GM12878 (cell line): ENCODE results near the gene TBXAS1. TPM values are rescaled to one million over a fixed set of nuclear protein-coding genes. Genes with fewer than 3 reads are reported as not detected.

ENCODE experiments used
- ATAC-seq: fragments of 200-7000 bp; cut with Tn5 transposase; 3 replicates; pipeline ENCODE4 v1.9.1; 2020; ENCODE audit warnings: mild to moderate bottlenecking, moderate library complexity
- BruUV-seq: library from RNA; stranded (reverse); fragments of 400-500 nt; replicated peaks from 2 replicates; lab custom pipeline; 2021; lab: Mats Ljungman, UMichigan
- CTCF ChIA-PET: fragments of 300-600 bp; sonication (Branson Sonifier 250); formaldehyde crosslinking; extraction: SDS; loops from one replicate; lab custom pipeline; 2021; ENCODE audit warnings: inconsistent platforms; lab: Yijun Ruan, JAX
- POLR2A ChIA-PET: fragments of 350-600 bp; formaldehyde crosslinking; extraction: SDS; loops from one replicate; lab custom pipeline; 2021; ENCODE audit warnings: inconsistent platforms; lab: Charles Lee
- RAD21 ChIA-PET: fragments of 300-600 bp; sonication (Branson Sonifier 250); formaldehyde crosslinking; loops from one replicate; lab custom pipeline; 2023; ENCODE audit warnings: antibody characterized with exemption; ENCODE audit not compliant: unreplicated experiment; lab: Charles Lee
- SMC1A ChIA-PET: fragments of 300-600 bp; sonication (Branson Sonifier 250); formaldehyde crosslinking; loops from one replicate; lab custom pipeline; 2023; ENCODE audit not compliant: unreplicated experiment, uncharacterized antibody; lab: Charles Lee
- DNase-seq: peaks from one replicate; pipeline ENCODE4 v3.0.0-alpha.2; 2011; ENCODE audit warnings: low read depth, low spot score
- FAIRE-seq: peaks from 3 replicates; lab custom pipeline; 2011; peaks lifted over from hg19 to GRCh38; lab: Jason Lieb, UNC
- H2AFZ ChIP-seq: 2 replicates; pipeline ENCODE4 v1.6.0; 2011; ENCODE audit warnings: low read depth, low read length, control low read depth; ENCODE audit not compliant: control insufficient read depth
- H3K27ac ChIP-seq: 2 replicates; pipeline ENCODE4 v1.5.1; 2011; ENCODE audit warnings: control low read depth; ENCODE audit not compliant: control insufficient read depth, insufficient read depth
- H3K27me3 ChIP-seq, 2 experiments: replicated peaks in 1 of 2; 2 replicates each; pipeline versions ENCODE4 v1.6.0 to v1.6.1; 2011; ENCODE audit warnings: low read length in 1 of 2; ENCODE audit not compliant: control insufficient read depth in 2 of 2, insufficient read depth in 2 of 2
- H3K36me3 ChIP-seq, 2 experiments: 2 replicates each; pipeline ENCODE4 v1.5.1; 2011; ENCODE audit warnings: low read length in 1 of 2; ENCODE audit not compliant: control insufficient read depth in 2 of 2, insufficient read depth in 2 of 2
- H3K4me1 ChIP-seq: 2 replicates; pipeline ENCODE4 v1.6.1; 2011; ENCODE audit warnings: mild to moderate bottlenecking, low read length, moderate library complexity, mixed read lengths; ENCODE audit not compliant: control insufficient read depth, insufficient read depth
- H3K4me2 ChIP-seq: 2 replicates; pipeline ENCODE4 v1.6.0; 2011; ENCODE audit warnings: control low read depth; ENCODE audit not compliant: control insufficient read depth, insufficient read depth
- H3K4me3 ChIP-seq: fragments of 200-600 bp; sonication (generic); 2 replicates; pipeline ENCODE4 v1.5.1; 2016
- H3K79me2 ChIP-seq: 2 replicates; pipeline ENCODE4 v1.6.0; 2011; ENCODE audit warnings: low read length; ENCODE audit not compliant: control insufficient read depth, insufficient read depth
- H3K9ac ChIP-seq: 2 replicates; pipeline ENCODE4 v1.8.0; 2011; ENCODE audit warnings: low read length, control low read depth, mixed read lengths; ENCODE audit not compliant: control insufficient read depth, insufficient read depth
- H3K9me3 ChIP-seq: replicated peaks from 3 replicates; pipeline ENCODE4 v1.5.1; 2011; ENCODE audit warnings: mild to moderate bottlenecking, low read length; ENCODE audit not compliant: control insufficient read depth, insufficient read depth
- H4K20me1 ChIP-seq: 2 replicates; pipeline ENCODE4 v1.6.0; 2011; ENCODE audit not compliant: control insufficient read depth, insufficient read depth
- CHD1 ChIP-seq: IDR thresholded peaks from 2 replicates; pipeline ENCODE4 v1.6.1; 2012; ENCODE audit warnings: low read depth, low read length, improper control_type of control experiment
- HDAC6 ChIP-seq: fragments of 200-600 bp; sonication (generic); IDR thresholded peaks from one replicate; pipeline ENCODE4 v1.8.0; 2017; ENCODE audit warnings: antibody characterized with exemption; ENCODE audit not compliant: unreplicated experiment
- IKZF1 ChIP-seq: fragments of 450-650 bp; conservative IDR thresholded peaks from 2 replicates; pipeline ENCODE4 v1.6.1; 2017; ENCODE audit warnings: antibody characterized with exemption, mild to moderate bottlenecking
- KLF5 ChIP-seq: fragments of 450-650 bp; IDR thresholded peaks from 2 replicates; pipeline ENCODE4 v1.6.1; 2014; ENCODE audit warnings: mild to moderate bottlenecking; ENCODE audit not compliant: partially characterized antibody
- NBN ChIP-seq: fragments of 450-650 bp; IDR thresholded peaks from 2 replicates; pipeline ENCODE4 v1.6.1; 2016
- NFYB ChIP-seq: IDR thresholded peaks from 2 replicates; pipeline ENCODE4 v1.6.1; 2011; ENCODE audit warnings: low read depth, mild to moderate bottlenecking, low read length, improper control_type of control experiment, moderate library complexity; ENCODE audit not compliant: insufficient read depth
- RAD51 ChIP-seq: fragments of 450-650 bp; IDR thresholded peaks from 2 replicates; pipeline ENCODE4 v1.6.1; 2016; ENCODE audit warnings: moderate library complexity, mild to moderate bottlenecking, inconsistent platforms
- SIN3A ChIP-seq: IDR thresholded peaks from 2 replicates; pipeline ENCODE4 v1.6.1; 2012; ENCODE audit warnings: low read depth, low read length, improper control_type of control experiment
- SPI1 ChIP-seq: IDR thresholded peaks from 2 replicates; pipeline ENCODE4 v1.6.1; 2011; ENCODE audit warnings: low read depth, mild to moderate bottlenecking, low read length, moderate library complexity, borderline replicate concordance; ENCODE audit not compliant: insufficient read depth
- SRF ChIP-seq, 2 experiments: IDR thresholded peaks; 2 replicates each; pipeline ENCODE4 v1.6.1; 2011; ENCODE audit warnings: low read depth in 2 of 2, low read length in 2 of 2, mild to moderate bottlenecking in 1 of 2, moderate library complexity in 1 of 2
- SUZ12 ChIP-seq: fragments of 200-600 bp; sonication (generic); IDR thresholded peaks from one replicate; pipeline ENCODE4 v1.6.1; 2018; ENCODE audit warnings: antibody characterized with exemption, mild to moderate bottlenecking; ENCODE audit not compliant: unreplicated experiment
- WGBS: methylation state at CpG from one replicate; pipeline ENCODE4 v1.1.6; 2016; ENCODE audit warnings: low lambda C conversion rate; ENCODE audit not compliant: insufficient replicate concordance, insufficient coverage; ENCODE audit errors: missing lambda C conversion rate; 5-methylcytosine and 5-hydroxymethylcytosine counted together
- in situ Hi-C: fragments of 300-500 bp; cut with MboI; formaldehyde crosslinking; loops from 9 replicates; pipeline ENCODE4 v1.14.3; 2018; ENCODE audit warnings: mixed read lengths
- intact Hi-C: fragments of 100-400 bp; cut with micrococcal nuclease; formaldehyde crosslinking; loops from one replicate; pipeline ENCODE4 v1.14.2; 2022; ENCODE audit not compliant: unreplicated experiment
- polyA plus RNA-seq, 11 experiments: library from polyadenylated mRNA; depleted of rRNA in 4 of 11; unstranded in 6 of 11; stranded (reverse) in 5 of 11; fragments of >200 nt; fragmentation: Nextera tagmentation in 4 of 11; fragmentation: Illumina TruSeq in 1 of 11; extraction: Ambion mirVana in 4 of 11; extraction: Trizol in 1 of 11; gene quantifications; 1 replicate in 1 of 11; 2 replicates in 10 of 11; pipeline versions ENCODE4 v1.2.1 to v1.2.3, GENCODE V29; 2011 to 2016; ENCODE audit warnings: inconsistent platforms in 2 of 11, missing spikeins in 2 of 11, low read depth in 1 of 11
- total RNA-seq, 4 experiments: library from RNA; depleted of rRNA in 3 of 4; stranded (reverse); fragments of >200 nt in 3 of 4; fragmentation: Illumina TruSeq in 1 of 4; extraction: Trizol in 1 of 4; gene quantifications; 2 replicates each; pipeline versions ENCODE4 v1.2.1 to v1.2.3, GENCODE V29; 2013 to 2021
- TF ChIP-seq, protein P1 (sequence below): fragments of 450-650 bp; formaldehyde crosslinking; IDR thresholded peaks from 2 replicates; pipeline ENCODE4 v1.4.0; 2022; ENCODE audit warnings: mild to moderate bottlenecking, moderate library complexity

Gene TBXAS1
- total and polyA plus RNA-seq, 10 of the 15 experiments (the other 5 are each of a cell fraction or from before 2014, with no cell fraction given) = 1.5 to 32.7 (median 16.3) TPM

DNA sequence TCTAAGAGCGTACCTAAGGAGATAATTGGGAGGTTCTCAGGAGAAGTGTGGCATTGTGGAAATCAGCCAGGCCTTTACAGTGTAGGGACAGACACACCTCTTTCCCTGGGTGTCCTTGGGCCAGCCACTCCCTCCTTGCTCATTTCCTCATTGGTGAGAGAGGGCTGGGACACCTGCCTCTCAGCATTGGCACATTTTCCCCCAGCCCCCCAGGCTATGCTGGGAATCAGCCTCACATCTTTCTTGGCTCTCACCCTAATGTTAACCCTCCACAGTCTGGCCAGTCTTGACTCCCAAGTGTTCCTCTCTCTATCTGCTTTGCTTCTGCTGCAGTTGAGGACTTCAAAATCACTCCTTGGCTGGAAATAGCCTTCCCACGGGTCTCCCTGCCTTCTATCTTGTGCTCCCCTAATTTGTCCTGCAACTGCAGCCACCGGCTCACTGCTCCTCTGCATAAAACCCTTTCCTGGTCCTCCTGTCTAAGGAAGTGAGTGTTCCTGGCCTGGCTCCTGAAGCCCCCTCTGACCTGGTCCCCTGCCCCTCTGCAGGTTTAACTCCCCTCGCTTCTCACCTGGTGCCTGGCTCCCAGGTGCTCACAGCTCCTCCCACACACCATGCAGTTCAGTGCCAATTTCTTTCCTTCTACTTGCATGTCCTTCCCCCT, 15.8 kb downstream of the TBXAS1 start:
- Histone ChIP-seq H3K9me3 (peaks cover 3% of the 10 kb centered on the region; the same call in 1 of the 3 replicates), H3K4me2 (no peak overlapping the region), H4K20me1 (no peaks in the 10 kb centered on the region), H2AFZ (no peak overlapping the region), H3K79me2 (no peaks in the 10 kb centered on the region; the same call in 1 of the 2 replicates), H3K27ac (no peak overlapping the region), H3K27me3 (no peaks in the 10 kb centered on the region), H3K4me1 (peaks cover 9% of the 10 kb centered on the region), H3K4me3 (no peak overlapping the region), H3K36me3 (no peaks in the 10 kb centered on the region), H3K9ac (no peak overlapping the region)
- ATAC-seq (no peak), FAIRE-seq (no peak), DNase-seq (no peak)
- intact Hi-C loops = no loop called here
- CTCF ChIA-PET = interaction anchor here (1.5 kb wide), 1 partner anchor 10 kb away, joined by 3 read pairs; no protein-coding TSS in a partner anchor
- BruUV-seq = no TSS peak
- in situ Hi-C loops = no loop called here
- POLR2A ChIA-PET = no interaction called here
- WGBS = 85% methylated on average over 4 of the region's 4 CpGs
- SMC1A ChIA-PET = interaction anchor here (0.6 to 1.9 kb wide), 2 partner anchors 14 to 131 kb away, joined by 3 to 6 read pairs; no protein-coding TSS in a partner anchor
- TF ChIP-seq NBN (no peak), KLF5 (no peak), SIN3A (no peak), SRF (IDR thresholded peaks at IDR 0.05; ENCODE audit: low read depth in 2 of 2, low read length in 2 of 2) (no peak)
- RAD21 ChIA-PET = no interaction called here

DNA sequence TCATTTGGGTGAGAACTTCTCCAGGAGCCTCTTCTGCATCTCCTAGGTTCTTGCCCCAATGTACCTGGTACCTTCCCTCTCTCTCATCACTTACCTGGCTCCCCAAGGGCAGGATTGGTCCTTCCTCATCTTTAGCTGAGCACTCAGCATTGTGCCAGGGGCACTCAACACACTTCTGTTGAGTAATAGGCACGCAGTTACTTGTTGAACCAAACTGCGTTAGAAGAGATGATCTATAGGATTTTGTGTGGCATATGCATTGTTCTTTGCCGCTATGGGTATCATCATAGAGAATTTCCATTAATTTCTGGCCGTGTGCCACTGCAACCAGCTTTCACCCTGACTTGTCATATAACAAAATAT, 16.4 kb downstream of the TBXAS1 start:
- SMC1A ChIA-PET = interaction anchor here (0.6 kb wide), 1 partner anchor 131 kb away, joined by 3 read pairs; no protein-coding TSS in a partner anchor
- WGBS = 79% methylated on average over 4 of the region's 4 CpGs
- H3K36me3 ChIP-seq = no peaks in the 10 kb centered on the region
- no peaks in the 10 kb centered on the region for H3K27me3 ChIP-seq
- CTCF ChIA-PET = interaction anchor here (0.7 kb wide), 1 partner anchor 161 kb away, joined by 3 read pairs; no protein-coding TSS in a partner anchor
- no peak overlapping the region for H3K4me2 ChIP-seq
- no peak for FAIRE-seq
- no peaks in the 10 kb centered on the region; the same call in 1 of the 2 replicates for H3K79me2 ChIP-seq
- RAD21 ChIA-PET = no interaction called here
- intact Hi-C loops = no loop called here
- H3K4me1 ChIP-seq = peaks cover 9% of the 10 kb centered on the region
- no peak for ATAC-seq
- no peak for DNase-seq
- no TSS peak for BruUV-seq
- no peak for TF ChIP-seq SPI1
- no peak for TF ChIP-seq IKZF1
- TF ChIP-seq NFYB = no peak
- no peak for TF ChIP-seq CHD1
- TF ChIP-seq, protein P1, sequence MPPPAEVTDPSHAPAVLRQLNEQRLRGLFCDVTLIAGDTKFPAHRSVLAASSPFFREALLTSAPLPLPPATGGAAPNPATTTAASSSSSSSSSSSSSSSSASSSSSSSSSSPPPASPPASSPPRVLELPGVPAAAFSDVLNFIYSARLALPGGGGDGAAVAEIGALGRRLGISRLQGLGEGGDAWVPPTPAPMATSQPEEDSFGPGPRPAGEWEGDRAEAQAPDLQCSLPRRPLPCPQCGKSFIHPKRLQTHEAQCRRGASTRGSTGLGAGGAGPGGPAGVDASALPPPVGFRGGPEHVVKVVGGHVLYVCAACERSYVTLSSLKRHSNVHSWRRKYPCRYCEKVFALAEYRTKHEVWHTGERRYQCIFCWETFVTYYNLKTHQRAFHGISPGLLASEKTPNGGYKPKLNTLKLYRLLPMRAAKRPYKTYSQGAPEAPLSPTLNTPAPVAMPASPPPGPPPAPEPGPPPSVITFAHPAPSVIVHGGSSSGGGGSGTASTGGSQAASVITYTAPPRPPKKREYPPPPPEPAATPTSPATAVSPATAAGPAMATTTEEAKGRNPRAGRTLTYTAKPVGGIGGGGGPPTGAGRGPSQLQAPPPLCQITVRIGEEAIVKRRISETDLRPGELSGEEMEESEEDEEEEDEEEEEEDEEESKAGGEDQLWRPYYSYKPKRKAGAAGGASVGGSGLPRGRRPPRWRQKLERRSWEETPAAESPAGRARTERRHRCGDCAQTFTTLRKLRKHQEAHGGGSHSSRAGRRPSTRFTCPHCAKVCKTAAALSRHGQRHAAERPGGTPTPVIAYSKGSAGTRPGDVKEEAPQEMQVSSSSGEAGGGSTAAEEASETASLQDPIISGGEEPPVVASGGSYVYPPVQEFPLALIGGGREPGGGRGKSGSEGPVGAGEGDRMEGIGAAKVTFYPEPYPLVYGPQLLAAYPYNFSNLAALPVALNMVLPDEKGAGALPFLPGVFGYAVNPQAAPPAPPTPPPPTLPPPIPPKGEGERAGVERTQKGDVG (CRISPR knock-in tag) = no peak
- no peak for TF ChIP-seq RAD51
- TF ChIP-seq HDAC6 = no peak
- TF ChIP-seq SUZ12 = no peak
- TF ChIP-seq, all 136 proteins: peak for 0
- no peak overlapping the region for H3K27ac ChIP-seq
- POLR2A ChIA-PET = no interaction called here
- H3K9me3 ChIP-seq = peaks cover 3% of the 10 kb centered on the region; the same call in 1 of the 3 replicates
- no peak overlapping the region for H3K9ac ChIP-seq
- H3K4me3 ChIP-seq = no peak overlapping the region
- H4K20me1 ChIP-seq = no peaks in the 10 kb centered on the region
- no peak overlapping the region for H2AFZ ChIP-seq
- in situ Hi-C loops = no loop called here
